Measurements from ENCODE around the gene UXT. TPM values are rescaled to one million over a fixed set of nuclear protein-coding genes. Genes with fewer than 3 reads are reported as not detected.
A peak's percentile ranks its signal among the peaks of the same experiment; 100 is the strongest.
"Not testable (repeated sequence)": the region's sequence is repeated elsewhere in the genome, so short reads cannot be mapped to it uniquely, and the experiment has no call there.

Gene UXT
- total and polyA plus RNA-seq, 3 experiments from 2014 or later = 159 to 286 (median 168) TPM

- H3K27me3 ChIP-seq (ENCODE audit: insufficient read depth, low read length, poor library complexity, severe bottlenecking) = no peaks in the 10 kb centered on the region
- Mint-ChIP-seq H3K36me3 (no peaks in the 10 kb centered on the region), H3K27me3 (peaks cover 26 to 40% of the 10 kb centered on the region in 2 donors), H3K9me3 (no peaks in the 10 kb centered on the region), H3K4me1 (no peaks in the 10 kb centered on the region), H3K27ac (no peak overlapping the region), H3K4me3 (no peak overlapping the region)
- H3K9me3 ChIP-seq (ENCODE audit: low read length) = no peaks in the 10 kb centered on the region
- ChIA-PET CTCF (no interaction called here), POLR2A (no interaction called here)
- H3K36me3 ChIP-seq (ENCODE audit: insufficient read depth, low read length) = no peaks in the 10 kb centered on the region
- no peak for DNase-seq
- no peak overlapping the region for H3K27ac ChIP-seq (ENCODE audit: low read depth, low read length)
- no peak overlapping the region for H3K4me3 ChIP-seq (ENCODE audit: low read length)
- H3K4me1 ChIP-seq (ENCODE audit: insufficient read depth, low read length) = no peaks in the 10 kb centered on the region
These were observed 24.3 kb upstream of the UXT start for GRCh38 chrX:47683184-47683828.

GRCh38 chrX:47675959-47676859 is 17.2 kb upstream of the UXT start:
- H3K4me1 ChIP-seq (ENCODE audit: insufficient read depth, low read length); H3K9me3 Mint-ChIP-seq; H3K27me3 ChIP-seq (ENCODE audit: insufficient read depth, low read length, poor library complexity, severe bottlenecking); H3K4me1 Mint-ChIP-seq; H3K27ac ChIP-seq (ENCODE audit: low read depth, low read length); POLR2A ChIA-PET; H3K27ac Mint-ChIP-seq; H3K9me3 ChIP-seq (ENCODE audit: low read length); H3K4me3 Mint-ChIP-seq; CTCF ChIA-PET; H3K36me3 ChIP-seq (ENCODE audit: insufficient read depth, low read length); H3K36me3 Mint-ChIP-seq; H3K4me3 ChIP-seq (ENCODE audit: low read length); DNase-seq: not testable (repeated sequence)
- peaks cover 5 to 17% of the 10 kb centered on the region in 2 donors for H3K27me3 Mint-ChIP-seq

DNA sequence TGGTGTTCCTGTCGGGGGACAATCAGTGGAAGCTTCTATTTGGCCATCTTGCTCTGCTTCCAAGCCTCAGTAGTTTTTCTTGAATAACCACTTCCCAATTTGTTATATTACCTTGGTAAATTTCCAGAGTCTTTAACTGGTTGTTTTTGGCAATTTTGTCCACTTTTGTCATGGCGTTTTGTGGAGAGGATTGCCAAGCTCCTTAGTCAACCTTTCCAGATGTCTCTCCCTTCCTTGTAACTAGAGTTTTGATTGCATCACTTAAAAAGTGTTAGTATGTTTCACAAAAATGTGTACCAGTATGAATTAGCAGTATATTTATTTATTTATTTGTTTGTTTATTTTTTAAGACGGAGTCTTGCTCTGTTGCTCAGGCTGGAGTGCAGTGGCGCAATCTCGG is 15.8 kb upstream of the UXT start:
- peaks cover 5 to 13% of the 10 kb centered on the region in 2 donors for H3K27me3 Mint-ChIP-seq
- no peak for DNase-seq
- POLR2A ChIA-PET = no interaction called here
- Histone ChIP-seq H3K27me3 (ENCODE audit: insufficient read depth, low read length, poor library complexity, severe bottlenecking) (no peaks in the 10 kb centered on the region), H3K36me3 (ENCODE audit: insufficient read depth, low read length) (no peaks in the 10 kb centered on the region), H3K9me3 (ENCODE audit: low read length) (no peaks in the 10 kb centered on the region), H3K4me1 (ENCODE audit: insufficient read depth, low read length) (no peaks in the 10 kb centered on the region), H3K27ac (ENCODE audit: low read depth, low read length) (no peak overlapping the region), H3K4me3 (ENCODE audit: low read length) (no peak overlapping the region)
- H3K36me3 Mint-ChIP-seq = no peaks in the 10 kb centered on the region
- no peaks in the 10 kb centered on the region for H3K4me1 Mint-ChIP-seq
- CTCF ChIA-PET = no interaction called here
- H3K4me3 Mint-ChIP-seq = no peak overlapping the region
- no peak overlapping the region for H3K27ac Mint-ChIP-seq
- peaks cover 0 to 5% (median 0%) of the 10 kb centered on the region in 5 donors for H3K9me3 Mint-ChIP-seq

DNA sequence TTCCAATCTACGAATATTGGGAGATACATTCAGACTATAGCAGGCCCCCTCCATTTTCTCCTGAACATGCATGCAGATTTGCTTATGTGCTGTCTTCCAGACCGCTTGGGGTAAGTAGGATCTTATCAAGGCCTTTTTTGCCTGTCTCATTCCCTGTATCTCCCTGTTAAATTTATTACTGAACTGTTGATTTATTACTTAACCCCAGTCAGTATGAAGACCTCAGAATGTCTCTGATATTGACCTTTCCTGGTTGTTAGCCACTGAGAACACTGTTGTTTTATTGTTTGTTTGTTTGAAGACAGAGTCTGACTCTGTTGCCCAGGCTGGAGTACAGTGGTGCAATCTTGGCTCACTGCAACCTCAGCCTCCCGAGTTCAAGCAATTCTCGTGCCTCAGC is 6.8 kb upstream of the UXT start:
- H3K4me1 ChIP-seq (ENCODE audit: insufficient read depth, low read length); H3K27me3 ChIP-seq (ENCODE audit: insufficient read depth, low read length, poor library complexity, severe bottlenecking); H3K27me3 Mint-ChIP-seq; POLR2A ChIA-PET; H3K4me3 ChIP-seq (ENCODE audit: low read length); H3K4me1 Mint-ChIP-seq; H3K36me3 ChIP-seq (ENCODE audit: insufficient read depth, low read length); H3K27ac ChIP-seq (ENCODE audit: low read depth, low read length); H3K9me3 ChIP-seq (ENCODE audit: low read length); DNase-seq; H3K27ac Mint-ChIP-seq; H3K36me3 Mint-ChIP-seq; CTCF ChIA-PET; H3K9me3 Mint-ChIP-seq; H3K4me3 Mint-ChIP-seq: not testable (repeated sequence)

GRCh38 chrX:47664737-47665136 is 5.8 kb upstream of the UXT start:
- Histone ChIP-seq H3K27ac (ENCODE audit: low read depth, low read length) (no peak overlapping the region), H3K4me3 (ENCODE audit: low read length) (no peak overlapping the region), H3K27me3 (ENCODE audit: insufficient read depth, low read length, poor library complexity, severe bottlenecking) (no peaks in the 10 kb centered on the region), H3K36me3 (ENCODE audit: insufficient read depth, low read length) (no peaks in the 10 kb centered on the region), H3K4me1 (ENCODE audit: insufficient read depth, low read length) (peaks cover 2% of the 10 kb centered on the region), H3K9me3 (ENCODE audit: low read length) (no peaks in the 10 kb centered on the region)
- Mint-ChIP-seq H3K27me3 (peaks cover 0 to 1% of the 10 kb centered on the region in 2 donors), H3K4me3 (no peak overlapping the region), H3K4me1 (peaks cover 0 to 6% (median under 1%) of the 10 kb centered on the region in 3 donors), H3K9me3 (no peaks in the 10 kb centered on the region), H3K36me3 (no peaks in the 10 kb centered on the region), H3K27ac (no peak overlapping the region)
- CTCF ChIA-PET = no interaction called here
- DNase-seq = no peak
- POLR2A ChIA-PET = interaction anchor here (0.7 kb wide), 1 partner anchor 14 kb away, joined by 3 read pairs; no protein-coding TSS in a partner anchor

DNA sequence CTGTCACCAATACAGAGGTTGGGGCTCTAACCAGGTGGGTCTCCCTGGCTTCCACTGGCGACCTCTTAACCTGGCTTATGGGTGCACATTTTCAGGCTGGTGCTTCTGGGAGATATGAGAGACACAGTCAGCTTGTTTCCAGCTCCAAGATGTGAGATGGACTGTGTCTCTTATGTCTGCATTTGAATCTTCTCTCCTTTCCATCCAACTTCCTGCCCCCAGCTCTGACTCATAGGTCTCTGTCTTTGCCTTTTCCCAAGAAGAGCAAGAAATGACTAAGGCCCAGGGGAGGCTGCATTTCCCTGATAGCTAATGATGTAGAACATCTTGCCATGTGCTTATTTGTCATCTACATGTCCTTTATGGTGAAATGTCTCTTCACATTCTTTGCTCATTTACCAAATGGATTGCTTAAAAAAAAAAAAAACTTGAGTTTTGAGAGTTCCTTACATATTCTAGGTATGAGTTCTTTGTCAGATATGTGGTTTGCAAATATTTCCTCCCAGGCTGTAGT is 3.2 kb upstream of the UXT start:
- no peak overlapping the region for H3K4me3 Mint-ChIP-seq
- POLR2A ChIA-PET = no interaction called here

DNA sequence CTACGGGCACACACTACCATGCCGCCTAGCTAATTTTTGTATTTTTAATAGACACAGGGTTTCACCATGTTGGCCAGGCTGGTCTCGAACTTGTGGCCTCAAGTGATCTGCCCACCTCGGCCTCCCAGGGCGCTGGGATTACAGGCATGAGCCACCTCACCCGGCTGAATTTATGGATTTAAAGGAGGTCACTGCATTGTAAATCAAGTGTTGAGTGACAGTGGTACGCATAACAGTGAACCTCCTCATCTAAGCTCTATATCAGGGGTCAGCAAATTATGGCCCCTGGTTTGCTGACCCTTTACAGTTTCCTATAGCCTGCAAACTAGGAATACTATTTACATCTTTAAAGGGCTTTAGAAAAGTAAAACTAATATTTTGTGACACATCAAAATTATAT is 2.6 kb upstream of the UXT start:
- peaks cover 16% of the 10 kb centered on the region for H3K4me1 ChIP-seq (ENCODE audit: insufficient read depth, low read length)
- DNase-seq = no peak
- H3K27me3 ChIP-seq (ENCODE audit: insufficient read depth, low read length, poor library complexity, severe bottlenecking) = no peaks in the 10 kb centered on the region
- H3K36me3 ChIP-seq (ENCODE audit: insufficient read depth, low read length) = peaks cover 14% of the 10 kb centered on the region
- ChIA-PET POLR2A (no interaction called here), CTCF (no interaction called here)
- Mint-ChIP-seq H3K9me3 (no peaks in the 10 kb centered on the region), H3K27ac (no peak overlapping the region), H3K4me3 (no peak overlapping the region), H3K27me3 (peaks cover 0 to 1% of the 10 kb centered on the region in 2 donors), H3K4me1 (peaks cover 11 to 25% (median 21%) of the 10 kb centered on the region in 3 donors), H3K36me3 (peaks cover 0 to 14% (median under 1%) of the 10 kb centered on the region in 3 donors)
- H3K4me3 ChIP-seq (ENCODE audit: low read length) = no peak overlapping the region
- H3K9me3 ChIP-seq (ENCODE audit: low read length) = no peaks in the 10 kb centered on the region
- H3K27ac ChIP-seq (ENCODE audit: low read depth, low read length) = peak overlapping the region; percentile 38

More for the DNA sequence above, 3.2 kb upstream of the UXT start:
- no peaks in the 10 kb centered on the region for H3K27me3 ChIP-seq (ENCODE audit: insufficient read depth, low read length, poor library complexity, severe bottlenecking)
- H3K9me3 ChIP-seq (ENCODE audit: low read length) = no peaks in the 10 kb centered on the region
- peaks cover 0 to 7% (median 0%) of the 10 kb centered on the region in 3 donors for H3K36me3 Mint-ChIP-seq
- H3K36me3 ChIP-seq (ENCODE audit: insufficient read depth, low read length) = peaks cover 7% of the 10 kb centered on the region
- DNase-seq = no peak
- CTCF ChIA-PET = no interaction called here
- H3K4me1 ChIP-seq (ENCODE audit: insufficient read depth, low read length) = peaks cover 16% of the 10 kb centered on the region
- H3K9me3 Mint-ChIP-seq = no peaks in the 10 kb centered on the region
- H3K4me3 ChIP-seq (ENCODE audit: low read length) = no peak overlapping the region
- peaks cover 11 to 20% (median 18%) of the 10 kb centered on the region in 3 donors for H3K4me1 Mint-ChIP-seq
- peak overlapping the region; percentile 38 for H3K27ac ChIP-seq (ENCODE audit: low read depth, low read length)
- H3K27me3 Mint-ChIP-seq = peaks cover 0 to 1% of the 10 kb centered on the region in 2 donors
- no peak overlapping the region for H3K27ac Mint-ChIP-seq

- peaks cover 0 to 1% (median 0%) of the 10 kb centered on the region in 5 donors for H3K9me3 Mint-ChIP-seq
- peak overlapping the region; percentile 97 to 100 (median 99) for H3K27ac Mint-ChIP-seq
- peak overlapping the region; percentile 24 for H3K4me3 ChIP-seq (ENCODE audit: low read length)
- H3K27me3 Mint-ChIP-seq = peaks cover 0 to 1% of the 10 kb centered on the region in 2 donors
- DNase-seq = no peak
- CTCF ChIA-PET = no interaction called here
- H3K36me3 ChIP-seq (ENCODE audit: insufficient read depth, low read length) = peaks cover 26% of the 10 kb centered on the region
- POLR2A ChIA-PET = no interaction called here
- H3K27ac ChIP-seq (ENCODE audit: low read depth, low read length) = peak overlapping the region; percentile 98
- H3K27me3 ChIP-seq (ENCODE audit: insufficient read depth, low read length, poor library complexity, severe bottlenecking) = no peaks in the 10 kb centered on the region
- H3K9me3 ChIP-seq (ENCODE audit: low read length) = no peaks in the 10 kb centered on the region
- peaks cover 11 to 28% (median 28%) of the 10 kb centered on the region in 3 donors for H3K4me1 Mint-ChIP-seq
- H3K4me1 ChIP-seq (ENCODE audit: insufficient read depth, low read length) = peaks cover 16% of the 10 kb centered on the region
- H3K4me3 Mint-ChIP-seq = peak overlapping the region; percentile 85 to 94 (median 92)
- peaks cover 0 to 30% (median 3%) of the 10 kb centered on the region in 3 donors for H3K36me3 Mint-ChIP-seq
These were observed 394 bp upstream of the UXT start for GRCh38 chrX:47659421-47659726.

Measured in CD8-positive, alpha-beta memory T cell (primary cell).